GM19397 (cell line): ENCODE results near the gene SOX2.

ENCODE experiments used
- ATAC-seq: cut with Tn5 transposase; IDR thresholded peaks from one replicate; pipeline ENCODE4 v1.9.1; 2021; ENCODE audit warnings: mild to moderate bottlenecking, moderate library complexity; ENCODE audit not compliant: unreplicated experiment

SOX2 gene

GRCh38 chr3:181722156-181722555 lies 10.4 kb downstream of the SOX2 start:
- no peak for ATAC-seq

- ATAC-seq = no peak
Observed at GRCh38 chr3:181722766-181723425, 11.2 kb downstream of the SOX2 start.

- no peak for ATAC-seq
Observed at GRCh38 chr3:181723625-181724191, 12.0 kb downstream of the SOX2 start.

GRCh38 chr3:181724192-181724965 lies 12.7 kb downstream of the SOX2 start:
- no peak for ATAC-seq

GRCh38 chr3:181725131-181725731 lies 13.5 kb downstream of the SOX2 start:
- ATAC-seq = no peak

- ATAC-seq = no peak
Observed at GRCh38 chr3:181725830-181726229, 14.1 kb downstream of the SOX2 start.

- no peak for ATAC-seq
Observed at GRCh38 chr3:181726351-181727330, 14.9 kb downstream of the SOX2 start.

GRCh38 chr3:181727341-181728032 lies 15.8 kb downstream of the SOX2 start:
- ATAC-seq = no peak

- ATAC-seq = no peak
Observed at GRCh38 chr3:181728470-181729340, 17.0 kb downstream of the SOX2 start.

GRCh38 chr3:181729341-181729869 lies 17.7 kb downstream of the SOX2 start:
- ATAC-seq = no peak

GRCh38 chr3:181730316-181730715 lies 18.6 kb downstream of the SOX2 start:
- no peak for ATAC-seq

- no peak for ATAC-seq
Observed at GRCh38 chr3:181730934-181731333, 19.2 kb downstream of the SOX2 start.

GRCh38 chr3:181735911-181736310 lies 24.2 kb downstream of the SOX2 start:
- no peak for ATAC-seq

- no peak for ATAC-seq
Observed at GRCh38 chr3:181738551-181738950, 26.8 kb downstream of the SOX2 start.

GRCh38 chr3:181739628-181740027 lies 27.9 kb downstream of the SOX2 start:
- ATAC-seq = no peak

- no peak for ATAC-seq
Observed at GRCh38 chr3:181741417-181741816, 29.7 kb downstream of the SOX2 start.

GRCh38 chr3:181752202-181752671 lies 40.5 kb downstream of the SOX2 start:
- no peak for ATAC-seq

- no peak for ATAC-seq
Observed at GRCh38 chr3:181753391-181753790, 41.7 kb downstream of the SOX2 start.

- ATAC-seq = no peak
Observed at GRCh38 chr3:181755959-181756358, 44.2 kb downstream of the SOX2 start.
